Mucosa of stomach (tissue), 1 donor: ENCODE results near the gene UNC5A.

ENCODE experiments used
- H3K27me3 ChIP-seq: one replicate; pipeline ENCODE4 v1.7.0; 2013; ENCODE audit warnings: mild to moderate bottlenecking, low read length; ENCODE audit not compliant: control insufficient read depth, insufficient read depth
- H3K36me3 ChIP-seq: one replicate; pipeline ENCODE4 v1.7.0; 2013; ENCODE audit warnings: low read length; ENCODE audit not compliant: control insufficient read depth, insufficient read depth
- H3K4me1 ChIP-seq: one replicate; pipeline ENCODE4 v1.7.0; 2013; ENCODE audit warnings: mild to moderate bottlenecking, low read length; ENCODE audit not compliant: control insufficient read depth, insufficient read depth
- H3K4me3 ChIP-seq: one replicate; pipeline ENCODE4 v1.7.0; 2013; ENCODE audit warnings: low read length
- H3K9ac ChIP-seq: one replicate; pipeline ENCODE4 v1.7.0; 2013; ENCODE audit warnings: mild to moderate bottlenecking, low read length, moderate library complexity
- H3K9me3 ChIP-seq: one replicate; pipeline ENCODE4 v1.7.0; 2013; ENCODE audit warnings: mild to moderate bottlenecking, low read length, moderate library complexity; ENCODE audit not compliant: control insufficient read depth
- donor health status: Pancreatic carcinoma.

The UNC5A gene

DNA sequence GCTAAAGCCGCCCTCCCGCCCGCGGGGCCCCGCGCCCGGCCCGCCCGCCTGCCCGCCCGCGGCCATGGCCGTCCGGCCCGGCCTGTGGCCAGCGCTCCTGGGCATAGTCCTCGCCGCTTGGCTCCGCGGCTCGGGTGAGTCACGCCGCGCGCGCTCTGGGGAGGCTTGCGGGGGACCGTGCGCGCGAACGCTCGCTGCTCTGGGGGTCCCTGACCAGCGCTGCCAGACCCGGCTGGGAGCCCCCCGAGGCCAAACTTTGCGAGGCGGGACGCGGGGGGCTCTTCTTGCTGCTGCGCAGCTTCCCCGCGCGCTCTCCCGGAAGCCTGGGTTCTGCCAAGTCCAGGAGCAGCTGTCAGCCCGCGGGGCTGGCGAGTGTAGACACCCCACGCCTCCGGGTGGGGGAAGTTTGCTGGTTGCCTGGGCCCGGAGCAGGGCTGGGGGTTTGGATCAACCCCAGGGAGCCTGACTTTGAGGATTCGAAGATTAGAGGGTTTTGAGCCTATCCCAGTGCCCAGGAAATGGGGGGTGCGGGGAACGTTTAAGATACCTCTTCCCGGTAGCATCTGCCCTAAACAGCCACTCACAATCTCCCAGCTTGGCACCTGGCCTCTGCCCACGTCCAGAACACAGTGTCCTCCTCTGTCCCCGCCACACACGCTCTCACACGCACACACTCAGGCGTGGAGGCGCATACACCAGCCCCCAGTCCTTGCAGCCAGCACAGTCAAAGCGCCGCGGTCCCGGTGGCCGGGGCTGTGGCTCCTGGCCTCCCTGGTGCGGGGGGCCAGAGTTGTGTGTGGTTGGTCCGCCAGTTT, 535 bp downstream of the UNC5A start:
- Histone ChIP-seq H3K27me3 (peaks cover 68% of the 10 kb centered on the region), H3K9ac (no peak overlapping the region), H3K9me3 (no peaks in the 10 kb centered on the region), H3K4me1 (no peaks in the 10 kb centered on the region), H3K4me3 (no peak overlapping the region), H3K36me3 (no peaks in the 10 kb centered on the region)

DNA sequence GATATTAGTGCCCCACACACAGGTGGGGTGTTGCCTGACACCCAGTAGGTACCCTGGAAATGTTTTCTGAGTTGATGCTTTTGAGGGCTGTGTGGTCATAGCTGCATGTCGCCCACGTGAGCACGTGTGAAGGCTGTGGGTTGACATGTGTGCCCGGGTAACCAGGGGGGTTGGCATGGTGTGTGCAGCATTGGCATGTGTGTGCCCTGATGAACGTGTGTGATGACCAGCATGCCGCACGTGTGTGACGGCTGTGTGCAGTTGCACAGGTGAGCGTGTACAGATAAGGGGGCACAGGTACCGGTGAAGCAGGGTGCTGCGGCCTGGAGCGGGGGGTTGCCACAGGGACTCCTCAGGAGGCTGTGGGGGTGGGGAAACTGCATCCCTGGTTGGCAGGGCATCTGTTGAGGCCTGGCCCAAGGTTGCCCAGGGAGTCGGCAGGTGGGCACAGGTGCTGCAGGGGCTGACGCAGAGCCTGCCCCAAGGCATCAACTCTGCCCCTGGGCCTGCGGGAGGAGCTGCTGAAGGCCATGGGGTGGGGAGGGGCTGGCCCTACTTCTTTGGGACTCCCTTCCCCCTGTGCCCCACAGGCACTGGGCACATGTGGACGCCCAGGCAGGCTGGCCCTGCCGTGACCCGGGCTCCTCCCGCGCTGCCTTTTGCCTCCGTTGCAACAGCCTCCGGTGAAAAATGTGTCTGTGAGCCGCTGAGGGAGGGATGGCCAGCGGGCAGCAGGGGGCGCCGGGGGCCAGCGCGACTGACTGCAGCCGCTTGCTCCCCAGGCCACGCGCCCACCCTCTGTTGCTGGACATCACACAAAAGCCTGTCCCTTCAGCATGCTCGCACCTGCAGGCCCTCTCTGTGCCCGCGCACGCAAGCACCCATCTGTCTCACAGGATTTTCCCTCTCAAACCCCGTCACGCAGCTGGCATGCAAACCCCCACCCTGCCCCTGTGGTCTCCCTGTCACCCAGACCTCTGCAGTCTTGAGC, 2.2 kb downstream of the UNC5A start:
- H3K9me3 ChIP-seq = no peaks in the 10 kb centered on the region
- peaks cover 76% of the 10 kb centered on the region for H3K27me3 ChIP-seq
- H3K4me3 ChIP-seq = no peak overlapping the region
- no peaks in the 10 kb centered on the region for H3K36me3 ChIP-seq
- H3K4me1 ChIP-seq = no peaks in the 10 kb centered on the region
- no peak overlapping the region for H3K9ac ChIP-seq

DNA sequence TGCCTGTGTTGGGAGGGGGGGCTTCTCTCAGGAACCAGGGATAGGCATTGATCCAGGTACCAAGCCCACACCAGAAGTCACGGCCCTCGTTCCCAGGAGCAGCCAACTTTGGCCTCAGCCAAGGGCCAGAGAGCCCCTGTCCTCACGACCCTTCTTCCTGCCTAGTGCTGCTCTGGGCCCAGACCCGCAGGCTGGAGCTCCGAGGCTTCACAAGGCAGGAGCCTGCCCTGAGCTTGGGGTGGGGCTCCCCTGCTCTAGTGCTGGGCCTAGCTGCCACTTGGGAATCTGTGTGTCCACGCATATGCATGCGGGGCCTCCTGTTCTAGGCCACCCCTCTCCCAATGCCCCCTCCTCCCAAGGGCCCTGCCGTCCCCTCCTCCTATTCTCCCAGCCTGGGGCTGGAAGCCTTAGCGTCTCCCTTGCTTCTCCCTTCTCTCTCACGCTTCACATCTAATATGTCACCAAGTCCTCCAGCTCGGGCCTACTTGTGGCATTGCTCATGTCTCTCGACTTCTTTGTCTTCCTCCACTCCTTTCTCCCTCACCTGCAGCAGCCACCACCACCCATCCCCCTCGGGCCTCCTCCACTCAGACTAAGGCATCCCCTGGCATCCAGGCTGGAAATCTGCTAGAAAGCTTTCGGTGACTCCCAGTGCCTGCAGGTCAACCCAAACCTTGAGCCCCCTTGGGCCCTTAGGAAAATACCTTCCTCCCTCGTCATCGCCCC, 3.4 kb downstream of the UNC5A start:
- Histone ChIP-seq H3K4me3 (no peak overlapping the region), H3K27me3 (peaks cover 85% of the 10 kb centered on the region), H3K9ac (no peak overlapping the region), H3K36me3 (no peaks in the 10 kb centered on the region), H3K9me3 (no peaks in the 10 kb centered on the region), H3K4me1 (no peaks in the 10 kb centered on the region)

DNA sequence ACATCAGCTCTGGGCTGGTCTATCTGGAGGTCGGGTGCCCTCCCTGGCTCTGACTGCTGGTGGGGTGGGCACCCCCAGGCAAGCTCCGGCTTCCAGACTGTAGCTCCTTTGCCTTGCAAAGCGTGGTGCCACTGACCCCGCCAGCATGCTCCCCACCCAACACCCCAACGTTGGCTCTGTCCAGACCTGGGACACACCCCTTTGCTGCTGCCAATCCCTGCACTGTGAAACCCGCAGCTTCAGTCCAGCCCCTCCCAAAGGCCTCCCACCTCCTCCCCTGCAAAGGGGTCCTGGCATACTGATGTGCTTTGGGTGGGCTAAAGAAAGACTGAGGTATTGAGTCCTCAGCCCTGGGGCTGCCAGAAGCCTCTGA, 3.9 kb downstream of the UNC5A start:
- Histone ChIP-seq H3K9ac (no peak overlapping the region), H3K9me3 (no peaks in the 10 kb centered on the region), H3K27me3 (peaks cover 87% of the 10 kb centered on the region), H3K36me3 (no peaks in the 10 kb centered on the region), H3K4me3 (no peak overlapping the region), H3K4me1 (no peaks in the 10 kb centered on the region)

DNA sequence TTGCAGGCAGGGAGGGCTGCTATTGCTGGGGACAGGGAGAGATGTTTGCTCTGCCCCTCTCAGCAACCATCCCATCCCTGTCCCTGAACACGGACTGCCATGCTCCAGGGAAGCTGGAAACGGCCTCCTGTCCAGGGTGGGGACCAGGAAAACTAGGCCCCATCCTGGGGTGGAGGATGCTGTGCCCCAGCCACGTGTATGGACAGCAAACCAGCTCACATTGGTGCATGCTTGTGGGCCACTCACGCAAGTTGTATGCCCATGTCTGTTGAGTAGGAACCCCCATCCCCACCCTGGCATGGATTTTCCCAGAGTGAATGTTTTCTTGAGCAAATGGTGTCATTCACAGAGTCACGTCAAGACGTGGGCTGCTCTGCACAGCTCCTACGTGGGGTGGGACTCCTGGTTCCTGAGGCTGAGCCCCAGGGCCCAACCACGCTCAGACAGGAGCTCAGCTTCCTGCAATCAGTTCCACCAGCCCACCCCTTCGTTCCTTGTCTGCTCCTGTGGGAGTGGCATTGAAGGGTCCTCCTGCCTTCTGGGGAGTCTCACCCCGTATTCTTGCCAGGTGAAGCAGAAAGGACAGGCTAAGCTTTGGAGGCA, 4.6 kb downstream of the UNC5A start:
- H3K4me1 ChIP-seq = no peaks in the 10 kb centered on the region
- H3K4me3 ChIP-seq = no peak overlapping the region
- peaks cover 85% of the 10 kb centered on the region for H3K27me3 ChIP-seq
- no peak overlapping the region for H3K9ac ChIP-seq
- no peaks in the 10 kb centered on the region for H3K9me3 ChIP-seq
- H3K36me3 ChIP-seq = no peaks in the 10 kb centered on the region

DNA sequence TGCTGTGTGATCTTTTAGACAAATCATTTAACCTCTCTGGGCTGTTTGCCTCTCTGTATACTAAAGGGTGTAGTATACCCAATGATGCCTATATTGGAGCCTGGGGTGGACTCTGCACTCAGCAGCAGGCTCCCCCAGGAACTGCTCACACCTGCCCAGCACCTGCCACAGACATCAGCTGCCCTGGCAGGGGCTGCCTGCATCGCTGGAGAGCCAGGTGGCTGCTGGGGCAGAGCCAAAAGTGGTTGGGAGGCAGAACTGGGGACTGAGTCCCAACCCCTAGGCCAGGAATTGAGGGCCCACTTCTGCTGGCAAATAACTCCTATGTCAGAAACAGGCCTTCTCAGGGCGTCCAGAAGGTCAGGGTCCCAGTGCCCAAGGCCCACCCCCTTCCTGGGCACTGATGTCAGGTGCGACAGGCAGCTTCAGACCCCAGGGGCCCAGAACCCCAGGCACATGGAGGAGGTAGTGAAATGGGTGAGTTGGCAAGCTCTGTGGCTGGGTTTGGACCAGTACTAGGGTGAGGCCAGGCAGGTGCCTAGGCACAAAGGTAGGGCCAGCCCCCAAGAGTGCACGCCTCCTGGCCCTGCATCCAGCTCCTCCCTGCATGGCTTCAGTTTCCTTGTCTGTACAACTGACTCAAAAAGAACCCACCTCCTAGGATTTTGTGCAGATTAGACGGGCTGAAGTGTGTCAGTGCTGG, 5.8 kb downstream of the UNC5A start:
- Histone ChIP-seq H3K27me3 (peaks cover 77% of the 10 kb centered on the region), H3K9ac (no peak overlapping the region), H3K9me3 (no peaks in the 10 kb centered on the region), H3K4me1 (no peaks in the 10 kb centered on the region), H3K4me3 (no peak overlapping the region), H3K36me3 (no peaks in the 10 kb centered on the region)

DNA sequence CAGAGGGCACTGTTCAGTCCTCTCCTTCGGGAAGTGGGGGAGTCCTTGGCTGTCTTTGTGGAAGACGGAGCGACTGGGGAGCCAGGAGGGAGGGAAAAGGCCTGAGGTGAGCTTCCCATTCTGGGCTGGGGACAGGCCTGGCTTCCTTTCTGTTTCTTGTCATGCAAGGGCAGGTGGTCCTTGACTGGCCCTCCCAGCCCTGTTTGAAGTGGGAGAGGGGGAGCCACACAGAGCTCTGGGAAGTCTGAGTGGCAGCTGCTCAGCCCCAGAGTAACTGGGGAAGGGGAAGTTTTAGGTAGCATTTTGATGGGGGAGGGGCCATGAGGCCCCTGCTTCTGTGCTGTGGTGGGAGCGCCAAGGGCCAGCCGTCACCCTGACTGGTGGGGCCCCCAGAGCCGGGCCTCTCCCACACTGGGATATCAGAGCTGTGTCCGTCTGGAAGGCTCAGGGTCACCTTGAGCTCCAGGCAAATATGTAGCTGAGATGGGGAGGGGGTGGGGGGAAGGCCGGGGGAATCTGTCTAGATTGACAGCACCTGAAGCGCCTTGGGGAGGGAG, 6.5 kb downstream of the UNC5A start:
- H3K9ac ChIP-seq = no peak overlapping the region
- H3K4me3 ChIP-seq = no peak overlapping the region
- no peaks in the 10 kb centered on the region for H3K36me3 ChIP-seq
- no peaks in the 10 kb centered on the region for H3K9me3 ChIP-seq
- peaks cover 70% of the 10 kb centered on the region for H3K27me3 ChIP-seq
- H3K4me1 ChIP-seq = no peaks in the 10 kb centered on the region

DNA sequence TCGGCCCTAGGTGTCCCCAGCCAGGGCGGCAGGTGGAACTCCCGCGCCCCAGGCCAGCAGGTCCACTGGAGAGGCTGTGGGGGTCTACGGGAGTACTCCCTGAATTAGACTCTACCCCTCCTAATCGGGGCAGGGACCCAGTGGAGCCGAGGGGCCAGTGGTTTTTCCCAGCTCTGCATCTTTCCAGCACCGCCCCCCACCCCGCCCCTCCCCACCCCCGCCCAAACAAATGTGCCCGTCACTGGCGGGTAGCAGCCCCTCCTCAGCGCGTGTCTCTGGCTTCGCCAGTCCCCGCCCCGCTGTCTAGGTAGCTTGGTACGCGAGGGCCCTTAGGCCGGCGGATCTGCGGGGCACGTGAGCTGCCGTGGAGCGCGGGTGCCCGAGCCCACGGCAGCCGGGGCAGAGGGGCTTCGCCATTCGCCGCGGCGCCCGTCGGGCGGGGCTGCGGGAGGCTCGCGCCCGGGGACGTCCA, 7.0 kb downstream of the UNC5A start:
- H3K4me1 ChIP-seq = no peaks in the 10 kb centered on the region
- H3K36me3 ChIP-seq = no peaks in the 10 kb centered on the region
- H3K9ac ChIP-seq = no peak overlapping the region
- no peak overlapping the region for H3K4me3 ChIP-seq
- H3K27me3 ChIP-seq = peaks cover 65% of the 10 kb centered on the region
- H3K9me3 ChIP-seq = no peaks in the 10 kb centered on the region

DNA sequence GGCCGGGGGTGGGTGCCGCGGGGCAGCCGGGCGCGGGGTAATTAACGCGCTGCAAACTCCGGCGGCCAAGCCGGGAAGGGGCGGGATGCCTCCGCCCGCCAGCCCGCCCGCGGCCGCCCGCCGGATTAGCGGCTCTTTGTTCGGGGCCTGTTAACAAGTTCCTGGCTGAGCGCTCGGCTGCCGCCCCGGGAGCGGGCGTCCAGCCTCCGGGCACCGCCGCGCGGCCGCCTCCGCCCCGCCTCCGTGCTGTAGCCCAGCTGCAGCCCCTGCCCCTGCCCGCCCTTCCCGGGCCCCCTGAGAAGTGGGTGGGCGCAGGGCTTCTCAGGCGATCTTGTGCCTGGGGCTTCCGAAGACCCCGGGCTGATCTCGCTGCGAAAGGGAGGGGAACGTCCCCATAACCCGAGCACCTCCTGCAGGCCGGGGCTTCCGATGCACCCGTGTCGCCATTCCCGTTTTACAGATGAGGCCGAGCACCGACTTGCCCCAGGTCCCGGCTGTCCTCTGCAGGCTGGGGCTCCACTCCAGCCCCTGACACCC, 7.5 kb downstream of the UNC5A start:
- no peak overlapping the region for H3K4me3 ChIP-seq
- H3K27me3 ChIP-seq = peaks cover 60% of the 10 kb centered on the region
- H3K9ac ChIP-seq = peak overlapping the region; percentile 2

DNA sequence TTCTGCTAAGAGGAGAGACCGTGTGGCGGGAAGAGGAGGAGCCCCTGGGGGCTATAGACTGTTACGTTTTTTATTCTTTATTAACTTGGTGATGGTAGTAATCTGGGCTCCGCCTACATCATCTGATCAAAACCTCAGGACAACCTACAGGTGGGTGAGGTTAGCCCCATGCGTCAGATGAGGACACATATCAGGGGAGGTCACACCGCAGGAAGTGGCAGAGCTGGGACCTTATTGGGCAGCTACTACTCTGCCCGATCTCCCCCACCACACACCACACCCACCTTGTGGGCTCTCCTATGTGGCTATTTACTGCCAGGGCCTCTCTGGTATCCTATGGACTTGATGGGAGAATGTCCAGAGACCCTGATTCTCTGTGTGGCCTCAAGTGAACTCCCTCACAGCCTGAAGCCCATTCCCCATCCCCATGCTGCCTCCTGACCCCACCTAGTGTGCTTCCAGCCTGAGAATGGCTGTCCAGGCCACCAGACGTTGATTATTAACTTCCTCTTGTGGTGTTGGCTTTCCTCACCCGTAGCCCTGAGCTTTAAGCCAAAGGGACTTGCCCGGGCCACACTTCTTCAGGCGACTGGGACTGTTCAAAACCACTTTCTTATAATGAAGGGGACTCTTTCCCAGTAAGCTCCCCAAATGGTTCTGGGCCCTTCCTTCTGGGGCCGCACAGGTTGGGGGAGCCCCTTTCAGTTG, 8.2 kb downstream of the UNC5A start:
- Histone ChIP-seq H3K4me3 (no peak overlapping the region), H3K9me3 (no peaks in the 10 kb centered on the region), H3K4me1 (no peaks in the 10 kb centered on the region), H3K36me3 (no peaks in the 10 kb centered on the region), H3K27me3 (peaks cover 53% of the 10 kb centered on the region), H3K9ac (peak overlapping the region; percentile 2)

More for the DNA sequence above, 7.5 kb downstream of the UNC5A start:
- Histone ChIP-seq H3K4me1 (no peaks in the 10 kb centered on the region), H3K36me3 (no peaks in the 10 kb centered on the region), H3K9me3 (no peaks in the 10 kb centered on the region)
